Mesenchymal stem cell (in vitro differentiated cells and primary cell): ENCODE measurements around the gene DNMT1.

ENCODE experiments used
- DNase-seq: peaks from one replicate; pipeline ENCODE4 v3.0.0-alpha.2; 2013
- H2AFZ ChIP-seq: one replicate; pipeline ENCODE4 v1.6.1; 2013; ENCODE audit warnings: low read depth, mild to moderate bottlenecking, control low read depth, inconsistent platforms, low read length, moderate library complexity
- H2AK5ac ChIP-seq: 2 replicates; pipeline ENCODE4 v1.6.1; 2013; ENCODE audit warnings: low read length, moderate library complexity, mild to moderate bottlenecking, inconsistent platforms; ENCODE audit not compliant: severe bottlenecking
- H2BK120ac ChIP-seq: one replicate; pipeline ENCODE4 v1.6.1; 2013; ENCODE audit warnings: low read depth, mild to moderate bottlenecking, inconsistent platforms, low read length, moderate library complexity
- H2BK12ac ChIP-seq, 2 experiments: one replicate each; pipeline ENCODE4 v1.6.1; 2013; ENCODE audit warnings: inconsistent platforms in 2 of 2, low read length in 2 of 2, mild to moderate bottlenecking in 2 of 2, moderate library complexity in 2 of 2, control low read depth in 1 of 2
- H2BK15ac ChIP-seq: one replicate; pipeline ENCODE4 v1.6.1; 2013; ENCODE audit warnings: mild to moderate bottlenecking, low read depth, inconsistent platforms; ENCODE audit not compliant: poor library complexity, severe bottlenecking
- H2BK5ac ChIP-seq: 2 replicates; pipeline ENCODE4 v1.6.1; 2013; ENCODE audit warnings: low read depth, mild to moderate bottlenecking, low read length, control low read depth, inconsistent platforms; ENCODE audit not compliant: poor library complexity, severe bottlenecking
- H3K14ac ChIP-seq, 2 experiments: one replicate each; pipeline ENCODE4 v1.6.1; 2013; ENCODE audit warnings: inconsistent platforms in 2 of 2, low read length in 2 of 2, control low read depth in 1 of 2, mild to moderate bottlenecking in 1 of 2, moderate library complexity in 1 of 2
- H3K18ac ChIP-seq, 2 experiments: one replicate each; pipeline ENCODE4 v1.6.1; 2013; ENCODE audit warnings: inconsistent platforms in 2 of 2, low read length in 2 of 2, control low read depth in 1 of 2, low read depth in 1 of 2, mild to moderate bottlenecking in 1 of 2
- H3K23ac ChIP-seq, 2 experiments: one replicate each; pipeline ENCODE4 v1.6.1; 2013; ENCODE audit warnings: inconsistent platforms in 2 of 2, low read length in 2 of 2, mild to moderate bottlenecking in 2 of 2, moderate library complexity in 2 of 2, control low read depth in 1 of 2
- H3K27ac ChIP-seq: 2 replicates; pipeline ENCODE4 v1.5.1; 2013; ENCODE audit warnings: mild to moderate bottlenecking, moderate library complexity, low read length, control low read depth, inconsistent platforms; ENCODE audit not compliant: poor library complexity, severe bottlenecking
- H3K27me3 ChIP-seq, 2 experiments: 2 replicates each; pipeline versions ENCODE4 v1.6.1 to v1.7.0; 2013; ENCODE audit warnings: low read length in 2 of 2, mild to moderate bottlenecking in 2 of 2, moderate library complexity in 2 of 2, control low read depth in 1 of 2, inconsistent platforms in 1 of 2; ENCODE audit not compliant: control insufficient read depth in 1 of 2, insufficient read depth in 1 of 2
- H3K36me3 ChIP-seq, 2 experiments: 2 replicates each; pipeline versions ENCODE4 v1.6.1 to v1.7.0; 2013; ENCODE audit warnings: low read length in 2 of 2, control low read depth in 1 of 2, inconsistent platforms in 1 of 2, low read depth in 1 of 2, mild to moderate bottlenecking in 1 of 2; ENCODE audit not compliant: insufficient read depth in 2 of 2, control insufficient read depth in 1 of 2
- H3K4ac ChIP-seq, 2 experiments: one replicate each; pipeline ENCODE4 v1.6.1; 2013; ENCODE audit warnings: inconsistent platforms in 2 of 2, low read length in 2 of 2, mild to moderate bottlenecking in 2 of 2, moderate library complexity in 2 of 2, control low read depth in 1 of 2, low read depth in 1 of 2
- H3K4me1 ChIP-seq: 2 replicates; pipeline ENCODE4 v1.6.1; 2013; ENCODE audit warnings: low read depth, low read length, control low read depth; ENCODE audit not compliant: control insufficient read depth, insufficient read depth
- H3K4me2 ChIP-seq: 2 replicates; pipeline ENCODE4 v1.6.1; 2013; ENCODE audit warnings: low read length, mild to moderate bottlenecking, inconsistent platforms; ENCODE audit not compliant: poor library complexity, severe bottlenecking
- H3K4me3 ChIP-seq, 2 experiments: 2 replicates each; pipeline versions ENCODE4 v1.5.1 to v1.7.0; 2013; ENCODE audit warnings: low read length in 2 of 2, mild to moderate bottlenecking in 2 of 2, control low read depth in 1 of 2, low read depth in 1 of 2; ENCODE audit not compliant: insufficient read depth in 1 of 2
- H3K79me1 ChIP-seq: replicated peaks from 2 replicates; pipeline ENCODE4 v1.6.1; 2013; ENCODE audit warnings: mild to moderate bottlenecking, control low read depth, low read length, inconsistent platforms; ENCODE audit not compliant: poor library complexity, severe bottlenecking
- H3K9ac ChIP-seq: 2 replicates; pipeline ENCODE4 v1.7.0; 2013; ENCODE audit warnings: mild to moderate bottlenecking, low read length, moderate library complexity
- H3K9me3 ChIP-seq: 2 replicates; pipeline ENCODE4 v1.7.0; 2013; ENCODE audit warnings: mild to moderate bottlenecking, low read length; ENCODE audit not compliant: control insufficient read depth
- H4K8ac ChIP-seq: one replicate; pipeline ENCODE4 v1.6.1; 2013; ENCODE audit warnings: inconsistent platforms, mild to moderate bottlenecking, low read length, moderate library complexity
- H4K91ac ChIP-seq: one replicate; pipeline ENCODE4 v1.6.1; 2013; ENCODE audit warnings: mild to moderate bottlenecking, low read length, inconsistent platforms
- WGBS: methylation state at CpG from one replicate; pipeline ENCODE4 v1.1.7; 2013; ENCODE audit warnings: mixed read lengths; 5-methylcytosine and 5-hydroxymethylcytosine counted together

DNMT1 gene

GRCh38 chr19:10138879-10139795 lies 55.6 kb downstream of the DNMT1 start:
- Histone ChIP-seq H3K18ac (no peak overlapping the region), H3K27ac (no peak overlapping the region), H2BK15ac (no peak overlapping the region), H3K4me3 (no peak overlapping the region), H2BK120ac (no peak overlapping the region), H4K8ac (no peak overlapping the region), H3K36me3 (peaks cover 88 to 93% of the 10 kb centered on the region in 2 experiments), H3K9me3 (no peaks in the 10 kb centered on the region), H3K4me1 (no peaks in the 10 kb centered on the region), H3K23ac (no peak overlapping the region), H3K4ac (no peak overlapping the region), H2AFZ (no peak overlapping the region), H3K9ac (no peak overlapping the region), H2BK12ac (no peak overlapping the region), H2AK5ac (no peak overlapping the region), H3K14ac (no peak overlapping the region), H4K91ac (no peak overlapping the region), H2BK5ac (no peak overlapping the region), H3K79me1 (peaks cover 28% of the 10 kb centered on the region), H3K4me2 (no peak overlapping the region), H3K27me3 (no peaks in the 10 kb centered on the region)
- DNase-seq = no peak
- 98% methylated on average over 27 of the region's 27 CpGs for WGBS

- H4K8ac ChIP-seq = no peak overlapping the region
- H2AFZ ChIP-seq = no peak overlapping the region
- H3K14ac ChIP-seq = no peak overlapping the region
- H3K9ac ChIP-seq = no peak overlapping the region
- H3K18ac ChIP-seq = no peak overlapping the region
- peaks cover 89 to 94% of the 10 kb centered on the region in 2 experiments for H3K36me3 ChIP-seq
- H3K4me1 ChIP-seq = no peaks in the 10 kb centered on the region
- no peaks in the 10 kb centered on the region for H3K27me3 ChIP-seq
- H3K27ac ChIP-seq = no peak overlapping the region
- H3K4me3 ChIP-seq = no peak overlapping the region
- H3K9me3 ChIP-seq = no peaks in the 10 kb centered on the region
- H2BK15ac ChIP-seq = no peak overlapping the region
- WGBS = 96% methylated on average over 38 of the region's 38 CpGs
- H2BK5ac ChIP-seq = no peak overlapping the region
- H3K79me1 ChIP-seq = peaks cover 31% of the 10 kb centered on the region
- H3K4ac ChIP-seq = no peak overlapping the region
- H3K4me2 ChIP-seq = no peak overlapping the region
- H2AK5ac ChIP-seq = no peak overlapping the region
- no peak for DNase-seq
- H4K91ac ChIP-seq = no peak overlapping the region
- no peak overlapping the region for H2BK120ac ChIP-seq
- no peak overlapping the region for H3K23ac ChIP-seq
- H2BK12ac ChIP-seq = no peak overlapping the region
Measured at GRCh38 chr19:10137751-10138682, 56.7 kb downstream of the DNMT1 start.

GRCh38 chr19:10136936-10137335 lies 57.8 kb downstream of the DNMT1 start:
- peaks cover 28% of the 10 kb centered on the region for H3K79me1 ChIP-seq
- H3K23ac ChIP-seq = no peak overlapping the region
- H3K4me2 ChIP-seq = no peak overlapping the region
- no peak overlapping the region for H2BK120ac ChIP-seq
- no peak overlapping the region for H3K18ac ChIP-seq
- H3K4me1 ChIP-seq = no peaks in the 10 kb centered on the region
- DNase-seq = no peak
- no peak overlapping the region for H2BK15ac ChIP-seq
- H3K27ac ChIP-seq = no peak overlapping the region
- no peak overlapping the region for H3K4me3 ChIP-seq
- H4K8ac ChIP-seq = no peak overlapping the region
- 97% methylated on average over 14 of the region's 14 CpGs for WGBS
- H2AK5ac ChIP-seq = no peak overlapping the region
- no peak overlapping the region for H2BK5ac ChIP-seq
- no peak overlapping the region for H2AFZ ChIP-seq
- H3K4ac ChIP-seq = no peak overlapping the region
- H4K91ac ChIP-seq = no peak overlapping the region
- no peaks in the 10 kb centered on the region for H3K27me3 ChIP-seq
- H3K9ac ChIP-seq = no peak overlapping the region
- peaks cover 82 to 89% of the 10 kb centered on the region in 2 experiments for H3K36me3 ChIP-seq
- H3K9me3 ChIP-seq = no peaks in the 10 kb centered on the region
- no peak overlapping the region for H3K14ac ChIP-seq
- H2BK12ac ChIP-seq = no peak overlapping the region
